WERI-Rb-1 (cell line): ENCODE measurements around the gene CUX1.

Experiments used
- DNase-seq: peaks from one replicate; pipeline ENCODE4 v3.0.0-alpha.2; 2020
- H3K27ac ChIP-seq: fragments of 250-450 bp; sonication (Bioruptor Pico); 2 replicates; pipeline ENCODE4 v1.5.1; 2020; ENCODE audit warnings: mild to moderate bottlenecking, moderate library complexity
- H3K27me3 ChIP-seq: fragments of 250-450 bp; sonication (Bioruptor Pico); 2 replicates; pipeline ENCODE4 v1.5.1; 2021; ENCODE audit warnings: mild to moderate bottlenecking, low read depth, moderate library complexity; ENCODE audit not compliant: insufficient read depth, severe bottlenecking
- H3K36me3 ChIP-seq: fragments of 250-450 bp; sonication (Bioruptor Pico); 2 replicates; pipeline ENCODE4 v1.5.1; 2020; ENCODE audit warnings: mild to moderate bottlenecking, moderate library complexity
- H3K4me3 ChIP-seq: 2 replicates; pipeline ENCODE4 v1.5.1; 2011; ENCODE audit warnings: low read depth, mild to moderate bottlenecking, control low read depth, low read length
- H3K9me3 ChIP-seq: fragments of 250-450 bp; sonication (Bioruptor Pico); 2 replicates; pipeline ENCODE4 v1.5.1; 2021; ENCODE audit warnings: mild to moderate bottlenecking, moderate library complexity; ENCODE audit not compliant: severe bottlenecking
- TF ChIP-seq, protein P1 (sequence below): IDR thresholded peaks from 2 replicates; pipeline ENCODE4 v1.5.1; 2011; ENCODE audit warnings: low read depth, mild to moderate bottlenecking, control low read depth, inconsistent platforms, low read length

CUX1 gene

DNA sequence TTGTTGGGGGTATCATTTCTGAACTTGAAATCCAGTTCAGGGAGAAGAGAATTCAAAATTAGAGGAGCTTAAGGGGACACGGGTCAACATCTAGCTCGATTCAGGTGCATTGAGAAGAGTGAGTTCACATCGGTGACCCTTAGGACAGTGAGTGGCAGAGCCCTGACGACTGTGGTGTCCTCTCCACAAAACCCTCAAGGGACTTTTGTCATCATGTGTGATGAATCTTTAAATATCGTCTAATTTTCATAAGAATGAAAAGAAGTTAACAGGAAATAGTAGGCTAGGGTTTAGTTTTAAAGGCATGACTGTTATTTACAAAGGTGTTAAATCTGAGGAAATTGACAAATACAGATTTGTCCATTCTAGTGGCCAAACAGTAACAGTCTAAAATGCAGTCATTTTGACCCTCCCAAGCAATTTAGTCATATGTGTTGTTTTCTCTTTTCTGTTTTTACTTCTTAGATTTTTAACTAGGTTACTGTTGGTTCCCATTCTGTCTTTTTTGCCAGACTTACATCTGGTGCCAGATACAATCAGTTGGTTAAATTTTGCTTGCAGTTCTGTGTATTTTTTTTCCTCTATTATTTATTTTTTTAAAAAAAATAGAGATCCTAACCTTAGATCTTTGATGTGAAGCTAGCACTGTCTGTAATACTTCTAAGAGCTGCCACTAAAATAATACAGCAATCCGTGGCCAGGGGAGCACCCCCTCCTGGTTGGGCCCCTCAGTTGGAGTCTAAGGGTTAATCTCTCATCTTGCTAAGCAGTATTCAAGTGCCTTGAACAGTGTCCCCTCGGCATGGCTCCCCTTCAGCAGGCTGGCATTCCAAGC is 434.3 kb downstream of the CUX1 start:
- no peak for DNase-seq
- H3K36me3 ChIP-seq = peaks cover 9% of the 10 kb centered on the region; the same call in 1 of the 2 replicates
- no peaks in the 10 kb centered on the region for H3K27me3 ChIP-seq
- TF ChIP-seq, protein P1, sequence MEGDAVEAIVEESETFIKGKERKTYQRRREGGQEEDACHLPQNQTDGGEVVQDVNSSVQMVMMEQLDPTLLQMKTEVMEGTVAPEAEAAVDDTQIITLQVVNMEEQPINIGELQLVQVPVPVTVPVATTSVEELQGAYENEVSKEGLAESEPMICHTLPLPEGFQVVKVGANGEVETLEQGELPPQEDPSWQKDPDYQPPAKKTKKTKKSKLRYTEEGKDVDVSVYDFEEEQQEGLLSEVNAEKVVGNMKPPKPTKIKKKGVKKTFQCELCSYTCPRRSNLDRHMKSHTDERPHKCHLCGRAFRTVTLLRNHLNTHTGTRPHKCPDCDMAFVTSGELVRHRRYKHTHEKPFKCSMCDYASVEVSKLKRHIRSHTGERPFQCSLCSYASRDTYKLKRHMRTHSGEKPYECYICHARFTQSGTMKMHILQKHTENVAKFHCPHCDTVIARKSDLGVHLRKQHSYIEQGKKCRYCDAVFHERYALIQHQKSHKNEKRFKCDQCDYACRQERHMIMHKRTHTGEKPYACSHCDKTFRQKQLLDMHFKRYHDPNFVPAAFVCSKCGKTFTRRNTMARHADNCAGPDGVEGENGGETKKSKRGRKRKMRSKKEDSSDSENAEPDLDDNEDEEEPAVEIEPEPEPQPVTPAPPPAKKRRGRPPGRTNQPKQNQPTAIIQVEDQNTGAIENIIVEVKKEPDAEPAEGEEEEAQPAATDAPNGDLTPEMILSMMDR = no peak
- no peaks in the 10 kb centered on the region for H3K9me3 ChIP-seq
- H3K27ac ChIP-seq = no peak overlapping the region
- no peak overlapping the region for H3K4me3 ChIP-seq

DNA sequence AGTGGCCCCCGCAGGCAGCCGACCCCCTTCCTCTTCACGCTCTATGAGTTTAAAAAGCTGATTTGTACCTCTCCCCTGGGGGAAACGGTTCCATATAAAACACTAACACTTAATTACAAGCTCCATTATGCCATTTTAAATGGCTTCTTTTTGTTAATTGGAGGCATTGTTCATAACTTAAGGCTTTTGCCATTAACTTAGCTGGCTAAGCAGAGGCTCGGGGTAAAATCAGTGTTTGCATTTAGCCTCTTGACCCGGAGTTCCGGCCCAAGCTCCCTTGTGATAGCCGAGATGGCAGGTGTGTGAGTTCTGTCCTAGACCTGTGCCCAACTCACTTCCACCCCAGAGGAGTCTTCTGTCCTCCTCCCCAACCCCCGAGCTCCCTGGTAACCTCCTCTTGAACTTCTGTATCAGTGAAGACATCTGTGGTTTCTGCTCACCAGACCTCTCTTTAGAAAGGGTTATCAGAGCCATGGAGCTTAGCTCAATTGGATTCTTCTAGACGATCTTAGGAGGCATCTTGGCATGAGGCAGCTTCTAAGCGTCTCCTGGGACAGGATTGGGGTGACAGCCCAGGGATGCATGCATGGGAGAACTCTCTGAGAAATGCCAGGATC is 435.0 kb downstream of the CUX1 start:
- DNase-seq = no peak
- H3K27ac ChIP-seq = no peak overlapping the region

DNA sequence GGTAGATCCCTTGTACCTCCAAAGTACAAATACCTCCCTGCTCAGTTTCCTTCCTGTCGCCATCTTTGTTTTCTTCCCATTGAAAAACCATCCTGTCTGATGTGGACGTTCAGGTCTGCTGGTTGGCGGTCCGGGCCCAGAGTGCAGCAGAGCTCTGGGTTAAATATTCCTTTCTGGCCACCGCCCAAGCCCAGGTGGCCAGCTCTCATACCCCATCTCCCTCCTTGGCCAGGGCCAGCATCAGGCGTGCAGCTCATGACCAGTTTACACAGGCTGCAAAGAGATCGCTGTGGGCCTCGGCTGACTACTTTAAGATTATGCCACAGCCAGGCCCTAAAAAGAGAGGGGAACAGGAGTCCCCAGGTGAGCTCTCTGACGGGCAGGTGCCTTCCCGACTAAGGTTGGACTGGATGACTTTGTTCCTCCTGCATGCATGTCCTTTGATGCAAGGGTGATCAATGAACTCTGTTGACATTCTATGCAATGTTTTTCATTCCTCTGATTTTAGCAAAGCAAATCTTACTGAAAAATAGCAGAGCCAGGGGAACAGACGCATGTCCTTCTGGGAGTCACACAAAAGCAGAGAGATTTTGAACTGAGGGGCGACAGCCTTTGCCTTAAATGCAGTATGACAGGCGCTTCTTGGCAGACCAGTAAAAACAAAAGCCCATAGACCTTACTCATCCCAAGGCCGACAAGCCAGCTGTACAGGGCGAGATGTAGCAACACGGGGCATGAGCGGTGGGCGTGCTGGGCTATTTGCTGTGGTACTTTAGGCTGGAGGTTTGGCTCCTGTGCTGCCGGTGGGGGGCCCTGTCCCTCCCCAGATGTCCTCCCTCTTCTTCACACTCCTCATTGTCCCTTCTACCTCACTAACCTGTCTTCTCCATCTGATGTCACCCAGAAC is 435.9 kb downstream of the CUX1 start:
- no peak for DNase-seq
- TF ChIP-seq, protein P1 = no peak
- no peaks in the 10 kb centered on the region for H3K9me3 ChIP-seq
- H3K27ac ChIP-seq = no peak overlapping the region
- H3K27me3 ChIP-seq = no peaks in the 10 kb centered on the region
- H3K36me3 ChIP-seq = peaks cover 4% of the 10 kb centered on the region; the same call in 1 of the 2 replicates
- H3K4me3 ChIP-seq = no peak overlapping the region

More for the DNA sequence above, 435.0 kb downstream of the CUX1 start:
- Histone ChIP-seq H3K27me3 (no peaks in the 10 kb centered on the region), H3K4me3 (no peak overlapping the region), H3K9me3 (no peaks in the 10 kb centered on the region), H3K36me3 (peaks cover 4% of the 10 kb centered on the region; the same call in 1 of the 2 replicates)
- TF ChIP-seq, protein P1 = no peak

DNA sequence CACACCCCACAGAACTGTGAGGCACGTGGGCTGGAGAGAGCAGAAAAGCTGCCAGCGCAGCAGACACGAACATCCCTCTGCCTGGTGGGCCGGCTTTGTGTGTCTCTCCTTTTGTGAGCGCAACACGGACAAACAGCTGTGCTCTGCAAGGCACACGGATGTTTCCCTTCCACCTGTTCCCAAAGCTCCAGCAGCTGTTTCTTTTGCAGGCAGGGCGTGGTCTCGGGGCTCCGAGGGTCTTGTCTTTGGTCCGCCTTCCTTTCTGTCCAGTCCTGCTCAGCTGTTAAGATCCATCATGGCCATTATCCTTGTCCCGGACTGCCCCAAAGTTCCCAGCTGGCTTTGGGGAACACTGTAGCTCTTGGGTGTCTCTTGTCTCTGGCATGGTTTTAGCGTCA is 436.5 kb downstream of the CUX1 start:
- no peaks in the 10 kb centered on the region for H3K9me3 ChIP-seq
- H3K27me3 ChIP-seq = no peaks in the 10 kb centered on the region
- H3K27ac ChIP-seq = no peak overlapping the region
- H3K4me3 ChIP-seq = no peak overlapping the region
- TF ChIP-seq, protein P1 = no peak
- DNase-seq = no peak
- H3K36me3 ChIP-seq = peaks cover 4% of the 10 kb centered on the region; the same call in 1 of the 2 replicates

GRCh38 chr7:102254521-102254920 is 437.1 kb downstream of the CUX1 start:
- Histone ChIP-seq H3K27me3 (no peaks in the 10 kb centered on the region), H3K36me3 (peaks cover 2% of the 10 kb centered on the region; the same call in 1 of the 2 replicates), H3K27ac (no peak overlapping the region), H3K4me3 (no peak overlapping the region), H3K9me3 (no peaks in the 10 kb centered on the region)
- DNase-seq = no peak
- TF ChIP-seq, protein P1 = no peak
